ENCODE data around the gene ARHGAP26.

The ARHGAP26 gene

GRCh38 chr5:143155455-143155854 is 385.3 kb downstream of the ARHGAP26 start:
- TF ChIP-seq CTCF (conservative IDR thresholded peaks at IDR 0.05; ENCODE audit: low read depth, low read length): no peak
- Histone ChIP-seq H3K4me2 (no peak overlapping the region), H3K27ac (no peak overlapping the region)

GRCh38 chr5:143156086-143156485 is 385.9 kb downstream of the ARHGAP26 start:
- Histone ChIP-seq H3K4me1 (ENCODE audit: low read depth, poor library complexity, severe bottlenecking) (peaks cover 68% of the 10 kb centered on the region), H3K27me3 (ENCODE audit: insufficient read depth, low read depth) (no peaks in the 10 kb centered on the region), H3K4me2 (no peak overlapping the region), H3K4me3 (IDR thresholded peaks at IDR 0.05; ENCODE audit: insufficient read depth, low read depth, low read length) (no peak overlapping the region), H2AFZ (ENCODE audit: low read depth) (no peak overlapping the region), H4K20me1 (ENCODE audit: insufficient read depth) (no peaks in the 10 kb centered on the region), H3K36me3 (ENCODE audit: insufficient read depth) (no peaks in the 10 kb centered on the region), H3K79me2 (ENCODE audit: insufficient read depth, low read depth) (peaks cover 4% of the 10 kb centered on the region; the same call in 1 of the 2 replicates), H3K9ac (no peak overlapping the region), H3K27ac (no peak overlapping the region)
- TF ChIP-seq CTCF (conservative IDR thresholded peaks at IDR 0.05; ENCODE audit: low read depth, low read length): no peak

More at GRCh38 chr5:143155455-143155854, 385.3 kb downstream of the ARHGAP26 start:
- peaks cover 62% of the 10 kb centered on the region for H3K4me1 ChIP-seq (ENCODE audit: low read depth, poor library complexity, severe bottlenecking)
- no peaks in the 10 kb centered on the region for H3K36me3 ChIP-seq (ENCODE audit: insufficient read depth)
- no peak overlapping the region for H3K9ac ChIP-seq
- H3K4me3 ChIP-seq (IDR thresholded peaks at IDR 0.05; ENCODE audit: insufficient read depth, low read depth, low read length): no peak overlapping the region
- peaks cover 4% of the 10 kb centered on the region; the same call in 1 of the 2 replicates for H3K79me2 ChIP-seq (ENCODE audit: insufficient read depth, low read depth)
- H2AFZ ChIP-seq (ENCODE audit: low read depth): no peak overlapping the region
- H3K27me3 ChIP-seq (ENCODE audit: insufficient read depth, low read depth): no peaks in the 10 kb centered on the region
- no peaks in the 10 kb centered on the region for H4K20me1 ChIP-seq (ENCODE audit: insufficient read depth)

GRCh38 chr5:143156572-143156971 is 386.4 kb downstream of the ARHGAP26 start:
- no peak overlapping the region for H3K9ac ChIP-seq
- H2AFZ ChIP-seq (ENCODE audit: low read depth): no peak overlapping the region
- H3K4me3 ChIP-seq (IDR thresholded peaks at IDR 0.05; ENCODE audit: insufficient read depth, low read depth, low read length): no peak overlapping the region
- peaks cover 4% of the 10 kb centered on the region; the same call in 1 of the 2 replicates for H3K79me2 ChIP-seq (ENCODE audit: insufficient read depth, low read depth)
- no peak for TF ChIP-seq CTCF (conservative IDR thresholded peaks at IDR 0.05; ENCODE audit: low read depth, low read length)
- peaks cover 73% of the 10 kb centered on the region for H3K4me1 ChIP-seq (ENCODE audit: low read depth, poor library complexity, severe bottlenecking)
- no peaks in the 10 kb centered on the region for H4K20me1 ChIP-seq (ENCODE audit: insufficient read depth)
- H3K27me3 ChIP-seq (ENCODE audit: insufficient read depth, low read depth): no peaks in the 10 kb centered on the region
- H3K36me3 ChIP-seq (ENCODE audit: insufficient read depth): no peaks in the 10 kb centered on the region
- no peak overlapping the region for H3K4me2 ChIP-seq
- H3K27ac ChIP-seq: no peak overlapping the region

- no peaks in the 10 kb centered on the region for H3K27me3 ChIP-seq (ENCODE audit: insufficient read depth, low read depth)
- no peak overlapping the region for H2AFZ ChIP-seq (ENCODE audit: low read depth)
- peaks cover 13% of the 10 kb centered on the region; the same call in 1 of the 2 replicates for H3K79me2 ChIP-seq (ENCODE audit: insufficient read depth, low read depth)
- peak overlapping the region; percentile 52 for H3K4me2 ChIP-seq
- peaks cover 77% of the 10 kb centered on the region for H3K4me1 ChIP-seq (ENCODE audit: low read depth, poor library complexity, severe bottlenecking)
- H3K4me3 ChIP-seq (IDR thresholded peaks at IDR 0.05; ENCODE audit: insufficient read depth, low read depth, low read length): no peak overlapping the region
- no peaks in the 10 kb centered on the region for H3K36me3 ChIP-seq (ENCODE audit: insufficient read depth)
- no peak for TF ChIP-seq CTCF (conservative IDR thresholded peaks at IDR 0.05; ENCODE audit: low read depth, low read length)
- no peaks in the 10 kb centered on the region for H4K20me1 ChIP-seq (ENCODE audit: insufficient read depth)
- no peak overlapping the region for H3K9ac ChIP-seq
- H3K27ac ChIP-seq: peak overlapping the region; percentile 89
Observed at GRCh38 chr5:143159031-143159430, 388.9 kb downstream of the ARHGAP26 start.
